AG09319 (cell line): ENCODE data around the gene ZNF341.

Experiments used
- DNase-seq: peaks from one replicate; pipeline ENCODE4 v3.0.0-alpha.2; 2010; ENCODE audit warnings: low read depth; ENCODE audit errors: extremely low read depth
- TF ChIP-seq, protein P1 (sequence below): IDR thresholded peaks from 2 replicates; pipeline ENCODE4 v1.5.1; 2011; ENCODE audit warnings: low read depth, mild to moderate bottlenecking, inconsistent platforms, low read length, moderate library complexity

Gene ZNF341

GRCh38 chr20:33814238-33814712, 82.5 kb downstream of the ZNF341 start:
- no peak for DNase-seq
- TF ChIP-seq, protein P1, sequence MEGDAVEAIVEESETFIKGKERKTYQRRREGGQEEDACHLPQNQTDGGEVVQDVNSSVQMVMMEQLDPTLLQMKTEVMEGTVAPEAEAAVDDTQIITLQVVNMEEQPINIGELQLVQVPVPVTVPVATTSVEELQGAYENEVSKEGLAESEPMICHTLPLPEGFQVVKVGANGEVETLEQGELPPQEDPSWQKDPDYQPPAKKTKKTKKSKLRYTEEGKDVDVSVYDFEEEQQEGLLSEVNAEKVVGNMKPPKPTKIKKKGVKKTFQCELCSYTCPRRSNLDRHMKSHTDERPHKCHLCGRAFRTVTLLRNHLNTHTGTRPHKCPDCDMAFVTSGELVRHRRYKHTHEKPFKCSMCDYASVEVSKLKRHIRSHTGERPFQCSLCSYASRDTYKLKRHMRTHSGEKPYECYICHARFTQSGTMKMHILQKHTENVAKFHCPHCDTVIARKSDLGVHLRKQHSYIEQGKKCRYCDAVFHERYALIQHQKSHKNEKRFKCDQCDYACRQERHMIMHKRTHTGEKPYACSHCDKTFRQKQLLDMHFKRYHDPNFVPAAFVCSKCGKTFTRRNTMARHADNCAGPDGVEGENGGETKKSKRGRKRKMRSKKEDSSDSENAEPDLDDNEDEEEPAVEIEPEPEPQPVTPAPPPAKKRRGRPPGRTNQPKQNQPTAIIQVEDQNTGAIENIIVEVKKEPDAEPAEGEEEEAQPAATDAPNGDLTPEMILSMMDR = no peak

DNA sequence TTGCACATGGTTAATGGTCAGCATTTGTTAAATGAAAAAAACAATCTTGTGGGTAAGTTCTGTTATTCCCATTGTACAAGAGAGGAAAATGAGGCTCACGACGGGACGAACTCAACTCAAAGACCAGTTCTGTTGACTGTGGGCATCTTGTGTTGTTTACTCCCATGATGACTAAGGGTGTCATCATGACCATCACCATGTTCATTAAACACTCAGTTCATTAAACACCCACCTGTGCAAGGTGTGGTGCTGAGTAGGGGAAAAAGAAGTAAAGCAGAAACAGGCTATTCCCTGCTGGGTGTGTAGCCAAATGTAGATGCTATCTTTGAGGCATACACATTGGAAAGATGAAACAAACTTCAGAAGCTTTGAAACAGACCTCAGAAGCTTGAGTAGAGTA, 83.9 kb downstream of the ZNF341 start:
- DNase-seq = no peak
- TF ChIP-seq, protein P1 = no peak

DNA sequence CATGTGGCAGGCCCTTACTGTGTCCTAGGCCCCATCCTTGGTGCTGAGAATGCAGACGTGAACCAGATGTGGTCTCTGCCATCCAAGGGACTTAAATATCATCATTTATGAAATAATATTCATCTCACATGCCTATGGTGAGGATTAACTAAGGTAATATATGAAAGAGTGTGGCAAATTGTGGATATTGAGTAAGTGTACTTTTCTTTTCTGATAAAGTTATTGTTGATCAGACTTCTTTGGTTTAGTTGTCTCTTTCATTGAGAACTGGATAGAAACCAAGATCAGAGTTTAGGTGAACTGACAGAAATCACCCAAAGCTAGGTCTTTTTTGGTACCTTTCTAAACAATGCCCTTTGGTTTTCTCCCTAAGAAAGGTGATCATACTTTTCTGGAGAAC, 84.4 kb downstream of the ZNF341 start:
- TF ChIP-seq, protein P1 = no peak
- DNase-seq = no peak

GRCh38 chr20:33817411-33817810, 85.6 kb downstream of the ZNF341 start:
- no peak for DNase-seq

GRCh38 chr20:33819456-33819855, 87.7 kb downstream of the ZNF341 start:
- TF ChIP-seq, protein P1 = no peak
- no peak for DNase-seq

More at GRCh38 chr20:33817411-33817810, 85.6 kb downstream of the ZNF341 start:
- TF ChIP-seq, protein P1 = no peak

GRCh38 chr20:33820362-33820761, 88.6 kb downstream of the ZNF341 start:
- no peak for DNase-seq
- TF ChIP-seq, protein P1 = no peak

- TF ChIP-seq, protein P1 = no peak
- no peak for DNase-seq
Observed at GRCh38 chr20:33821270-33821836, 89.6 kb downstream of the ZNF341 start.
